LNCaP clone FGC (cell line): ENCODE data around the gene CNTN4.

ENCODE experiments used
- DNase-seq: peaks from one replicate; pipeline ENCODE4 v3.0.0-alpha.2; 2011; ENCODE audit warnings: low read depth
- H3K4me3 ChIP-seq: 2 replicates; pipeline ENCODE4 v1.5.1; 2011; ENCODE audit warnings: mild to moderate bottlenecking, low read depth, low read length, control low read depth
- TF ChIP-seq, protein P1 (sequence below): IDR thresholded peaks from 2 replicates; pipeline ENCODE4 v1.5.1; 2012; ENCODE audit warnings: mild to moderate bottlenecking; ENCODE audit not compliant: control insufficient read depth, insufficient read depth; ENCODE audit errors: extremely low read depth

CNTN4 gene

DNA sequence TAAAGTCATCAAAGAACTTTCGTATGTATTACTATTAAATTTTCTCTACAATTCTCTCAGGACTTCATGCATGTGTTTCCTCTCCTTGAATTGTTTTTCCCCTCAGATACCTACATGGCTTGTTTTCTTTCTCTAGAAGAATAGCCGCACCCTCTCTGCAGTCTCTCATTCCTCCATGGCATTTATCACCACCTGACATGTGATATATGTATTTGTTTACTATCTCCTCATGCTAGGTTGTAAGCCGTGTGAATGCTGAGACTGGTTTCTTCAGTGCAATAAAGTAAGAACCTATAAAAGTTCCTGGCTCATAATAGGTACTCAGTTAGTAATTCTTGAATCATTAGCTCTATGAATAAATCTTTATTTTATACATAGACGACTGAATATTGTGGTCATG is 149.2 kb downstream of the CNTN4 start:
- DNase-seq, result no peak
- TF ChIP-seq, protein P1, sequence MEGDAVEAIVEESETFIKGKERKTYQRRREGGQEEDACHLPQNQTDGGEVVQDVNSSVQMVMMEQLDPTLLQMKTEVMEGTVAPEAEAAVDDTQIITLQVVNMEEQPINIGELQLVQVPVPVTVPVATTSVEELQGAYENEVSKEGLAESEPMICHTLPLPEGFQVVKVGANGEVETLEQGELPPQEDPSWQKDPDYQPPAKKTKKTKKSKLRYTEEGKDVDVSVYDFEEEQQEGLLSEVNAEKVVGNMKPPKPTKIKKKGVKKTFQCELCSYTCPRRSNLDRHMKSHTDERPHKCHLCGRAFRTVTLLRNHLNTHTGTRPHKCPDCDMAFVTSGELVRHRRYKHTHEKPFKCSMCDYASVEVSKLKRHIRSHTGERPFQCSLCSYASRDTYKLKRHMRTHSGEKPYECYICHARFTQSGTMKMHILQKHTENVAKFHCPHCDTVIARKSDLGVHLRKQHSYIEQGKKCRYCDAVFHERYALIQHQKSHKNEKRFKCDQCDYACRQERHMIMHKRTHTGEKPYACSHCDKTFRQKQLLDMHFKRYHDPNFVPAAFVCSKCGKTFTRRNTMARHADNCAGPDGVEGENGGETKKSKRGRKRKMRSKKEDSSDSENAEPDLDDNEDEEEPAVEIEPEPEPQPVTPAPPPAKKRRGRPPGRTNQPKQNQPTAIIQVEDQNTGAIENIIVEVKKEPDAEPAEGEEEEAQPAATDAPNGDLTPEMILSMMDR, result no peak

DNA sequence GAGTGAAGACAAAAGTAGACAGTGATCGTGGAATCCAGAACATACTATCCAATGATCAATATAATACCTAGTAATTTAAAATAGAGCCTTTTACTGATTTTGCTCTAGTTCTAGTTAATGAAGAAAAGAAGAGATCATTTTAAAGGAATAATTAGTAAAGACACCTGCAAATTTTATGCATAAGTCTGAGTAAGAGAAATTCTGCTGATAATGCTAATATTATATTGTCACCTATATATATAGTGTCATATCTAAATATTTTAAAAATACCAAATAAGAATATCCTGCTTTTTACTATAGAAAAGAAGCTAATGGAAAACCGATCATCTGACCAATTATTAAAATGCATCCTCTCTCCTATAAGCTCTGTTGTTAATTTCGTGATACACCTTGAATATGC is 152.1 kb downstream of the CNTN4 start:
- DNase-seq, result no peak
- TF ChIP-seq, protein P1, result no peak
- no peak overlapping the region for H3K4me3 ChIP-seq

More for the DNA sequence above, 149.2 kb downstream of the CNTN4 start:
- no peak overlapping the region for H3K4me3 ChIP-seq

DNA sequence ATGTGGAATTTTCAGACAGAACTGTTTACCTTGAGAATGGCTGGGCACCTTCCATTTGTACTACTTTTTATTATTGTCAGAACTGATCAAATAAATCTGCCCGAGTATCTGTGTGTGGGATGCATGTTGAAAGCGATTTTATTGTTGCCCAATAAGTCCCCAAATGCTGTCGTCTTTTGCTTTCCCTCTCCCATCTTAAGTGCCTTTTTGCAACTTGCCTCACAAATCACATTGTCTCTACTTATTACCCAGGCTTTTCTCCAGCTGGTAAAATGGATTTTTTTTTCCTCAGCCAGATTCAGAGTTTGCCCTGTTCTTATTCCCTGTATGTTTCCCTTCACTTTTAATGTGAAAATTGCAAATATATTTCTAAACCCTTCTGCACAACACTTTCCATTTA is 163.1 kb downstream of the CNTN4 start:
- TF ChIP-seq, protein P1, result no peak
- no peak for DNase-seq
- no peak overlapping the region for H3K4me3 ChIP-seq

DNA sequence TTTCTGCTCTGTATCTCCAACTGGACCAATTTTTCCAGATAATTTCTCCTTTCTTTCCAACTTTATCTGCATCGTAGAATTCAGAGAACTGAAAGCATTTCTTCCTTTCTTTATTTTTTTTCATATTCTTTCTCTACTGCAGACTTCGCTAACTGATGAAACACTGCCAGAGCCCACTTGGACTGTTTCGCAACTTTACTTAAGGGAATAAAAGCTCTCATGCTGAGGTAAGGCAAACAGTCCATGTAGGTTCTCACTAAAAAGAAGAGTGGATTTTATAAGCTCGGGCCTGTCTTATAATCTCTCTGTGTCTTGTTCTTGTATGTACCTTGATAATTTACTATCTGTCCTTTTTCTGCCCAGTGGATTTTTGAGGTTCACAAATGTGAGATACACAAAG is 163.5 kb downstream of the CNTN4 start:
- H3K4me3 ChIP-seq, result no peak overlapping the region
- TF ChIP-seq, protein P1, result no peak
- no peak for DNase-seq

DNA sequence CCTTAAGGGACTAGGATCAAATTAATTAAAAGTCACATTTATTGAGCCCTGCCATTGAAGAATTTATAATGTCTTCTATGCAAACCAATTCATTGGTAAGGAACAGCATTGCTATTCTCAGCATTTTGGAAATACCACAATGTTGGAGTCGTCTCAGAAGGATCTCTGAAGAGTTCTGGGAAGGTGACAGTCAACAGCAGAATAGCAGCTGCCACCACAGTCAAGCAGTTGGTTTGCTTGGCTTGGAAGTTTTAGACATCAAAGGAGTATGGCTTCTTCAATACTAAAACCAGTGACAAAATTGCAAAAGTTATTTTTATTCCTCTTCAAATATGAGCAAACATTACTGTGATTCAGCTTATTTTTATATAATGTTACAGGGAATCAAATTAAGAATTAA is 167.9 kb downstream of the CNTN4 start:
- TF ChIP-seq, protein P1, result no peak
- no peak overlapping the region for H3K4me3 ChIP-seq
- no peak for DNase-seq

DNA sequence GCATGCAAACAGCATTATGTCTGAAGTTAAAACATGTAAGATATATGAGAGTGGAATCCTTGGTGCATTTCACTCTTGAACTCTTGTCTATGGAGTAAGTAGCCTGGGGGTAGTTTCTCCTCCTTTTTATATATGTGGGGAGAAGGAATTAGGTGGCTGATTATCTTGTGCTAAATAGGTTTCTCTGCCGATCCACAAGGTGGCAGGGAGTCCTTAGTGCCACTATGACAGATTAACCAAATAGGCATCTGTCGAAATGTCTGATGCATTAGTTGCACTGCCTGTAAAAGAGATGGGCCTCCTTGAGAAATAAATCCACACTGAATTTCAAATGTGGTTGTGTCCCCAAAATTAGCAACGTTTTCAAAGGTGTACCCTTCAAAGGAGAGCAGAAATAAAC is 170.1 kb downstream of the CNTN4 start:
- no peak overlapping the region for H3K4me3 ChIP-seq
- TF ChIP-seq, protein P1, result peak; percentile 47
- no peak for DNase-seq

DNA sequence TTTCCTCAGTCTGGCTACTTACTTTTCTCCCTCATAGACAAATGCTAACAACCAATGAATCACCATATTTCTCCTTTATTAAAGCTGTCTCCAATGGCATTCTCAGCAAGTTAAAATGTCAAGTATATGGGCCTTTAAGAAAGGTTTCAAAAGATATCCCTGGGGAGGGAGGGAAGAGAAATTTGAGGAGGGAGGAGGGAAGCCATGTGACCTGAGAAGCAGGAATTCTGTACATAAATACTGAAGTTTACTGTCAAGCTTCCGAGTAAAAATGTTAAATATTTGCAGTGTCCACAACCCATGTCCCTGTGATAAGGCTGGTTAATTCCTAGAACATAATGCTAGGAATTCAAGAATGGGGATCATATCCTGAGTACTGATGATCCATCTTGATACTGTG is 175.9 kb downstream of the CNTN4 start:
- TF ChIP-seq, protein P1, result no peak
- no peak for DNase-seq
- H3K4me3 ChIP-seq, result no peak overlapping the region
